Subcutaneous abdominal adipose tissue (tissue), 5 donors: Measurements from ENCODE around the gene HES6.

Source experiments
- H3K27ac ChIP-seq: one replicate; pipeline ENCODE4 v1.7.0; 2013; ENCODE audit warnings: low read depth, mild to moderate bottlenecking, inconsistent platforms, low read length, moderate library complexity
- H3K27me3 ChIP-seq, 5 donors: one replicate each; pipeline ENCODE4 v1.7.0; 2013; ENCODE audit warnings: low read length in 5 of 5, inconsistent platforms in 1 of 5; ENCODE audit not compliant: control insufficient read depth in 5 of 5, insufficient read depth in 4 of 5
- H3K36me3 ChIP-seq, 5 donors: one replicate each; pipeline ENCODE4 v1.7.0; 2013; ENCODE audit warnings: low read length in 5 of 5; ENCODE audit not compliant: control insufficient read depth in 5 of 5, insufficient read depth in 5 of 5
- H3K4me1 ChIP-seq, 5 donors: one replicate each; pipeline ENCODE4 v1.7.0; 2013; ENCODE audit warnings: low read length in 5 of 5, mild to moderate bottlenecking in 3 of 5, moderate library complexity in 1 of 5; ENCODE audit not compliant: control insufficient read depth in 5 of 5, insufficient read depth in 5 of 5
- H3K4me3 ChIP-seq, 5 donors: one replicate each; pipeline ENCODE4 v1.7.0; 2013; ENCODE audit warnings: low read length in 5 of 5, low read depth in 1 of 5
- H3K9ac ChIP-seq, 5 donors: one replicate each; pipeline ENCODE4 v1.7.0; 2013; ENCODE audit warnings: low read length in 5 of 5, mild to moderate bottlenecking in 4 of 5, moderate library complexity in 3 of 5
- H3K9me3 ChIP-seq, 5 donors: one replicate each; pipeline ENCODE4 v1.7.0; 2013; ENCODE audit warnings: low read length in 5 of 5; ENCODE audit not compliant: control insufficient read depth in 5 of 5
- donor health status: healthy.
- donor health status: healthy.
- donor health status: healthy.
- donor health status: healthy.
- donor health status: healthy.

HES6 gene

DNA sequence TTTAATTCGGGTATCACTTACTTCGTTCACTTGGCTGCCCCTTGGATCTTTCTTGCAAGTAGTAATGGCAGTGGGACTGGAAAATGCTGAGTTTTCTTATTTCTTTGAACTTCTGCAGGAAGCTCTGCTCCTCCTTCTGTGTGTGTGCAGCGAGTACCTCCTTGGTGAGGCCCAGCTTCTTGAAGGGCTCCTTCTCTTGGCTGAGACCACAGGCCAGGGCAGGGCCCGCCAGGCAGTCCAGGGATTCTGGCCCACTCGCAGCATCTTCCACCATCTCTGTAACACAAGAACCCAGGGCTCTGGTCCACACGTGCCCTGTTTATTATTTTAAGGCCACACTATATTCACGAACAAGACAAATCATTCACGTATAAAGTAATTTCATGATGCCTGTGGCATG lies 15.8 kb upstream of the HES6 start:
- Histone ChIP-seq H3K9ac (no peak overlapping the region), H3K4me1 (peaks cover 0 to 8% (median 3%) of the 10 kb centered on the region in 5 donors), H3K4me3 (no peak overlapping the region), H3K36me3 (peaks cover 6 to 90% (median 86%) of the 10 kb centered on the region in 5 donors), H3K9me3 (no peaks in the 10 kb centered on the region), H3K27me3 (no peaks in the 10 kb centered on the region), H3K27ac (no peak overlapping the region)

DNA sequence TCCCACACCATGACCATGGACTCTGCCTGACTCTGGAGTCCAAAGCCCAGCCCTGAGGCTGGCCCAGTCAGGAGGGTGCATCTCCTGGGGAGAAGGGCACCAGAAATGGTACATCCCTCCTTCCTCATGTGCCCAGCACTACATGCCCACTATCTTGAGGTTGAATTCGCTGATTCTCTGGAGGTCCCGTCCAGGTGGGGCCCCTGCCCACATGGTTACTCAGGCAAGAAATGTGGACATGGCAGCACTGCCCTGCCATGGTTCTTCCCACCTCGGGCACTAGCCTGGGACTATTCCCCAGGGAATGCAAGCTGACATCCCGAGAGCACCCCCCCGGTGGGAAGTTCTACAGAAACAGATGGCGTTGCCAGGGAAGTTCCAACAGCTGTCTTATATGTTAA lies 15.3 kb upstream of the HES6 start:
- H3K27ac ChIP-seq: no peak overlapping the region
- H3K36me3 ChIP-seq: peaks cover 6 to 94% (median 90%) of the 10 kb centered on the region in 5 donors
- H3K4me1 ChIP-seq: peaks cover 0 to 4% (median 3%) of the 10 kb centered on the region in 5 donors
- no peak overlapping the region for H3K9ac ChIP-seq
- no peak overlapping the region for H3K4me3 ChIP-seq
- no peaks in the 10 kb centered on the region for H3K27me3 ChIP-seq
- H3K9me3 ChIP-seq: no peaks in the 10 kb centered on the region

DNA sequence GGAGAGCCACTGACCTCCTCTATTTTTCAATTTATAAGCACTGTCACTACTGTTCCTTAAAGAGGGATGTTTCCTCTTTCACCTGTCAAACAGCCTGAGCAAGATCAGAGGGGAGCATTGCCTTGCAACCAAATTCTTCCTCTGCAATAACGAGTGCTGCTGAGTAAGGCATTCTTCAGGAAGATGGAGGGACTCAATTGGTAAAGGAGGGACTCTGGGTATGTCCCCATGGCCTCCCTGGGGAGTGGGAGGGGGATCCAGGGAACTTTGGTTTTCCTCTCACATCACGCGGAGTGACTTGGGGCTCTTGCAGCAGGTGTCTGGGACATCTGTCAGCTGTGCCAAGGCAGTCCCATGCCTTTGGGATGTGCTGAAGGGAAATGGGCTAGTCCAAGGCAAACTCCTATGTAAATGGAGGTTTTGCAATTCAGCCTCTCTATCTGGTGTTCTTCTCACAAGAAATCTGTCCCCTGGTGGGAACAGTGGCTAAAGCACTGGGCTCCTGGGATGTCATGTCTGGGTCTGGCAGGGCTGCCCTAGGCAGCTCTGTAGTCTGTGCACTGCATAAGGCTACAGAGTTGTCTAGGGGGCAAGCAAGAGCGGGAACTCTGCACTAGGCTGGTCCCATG lies 14.4 kb upstream of the HES6 start:
- H3K36me3 ChIP-seq: peaks cover 6 to 97% (median 91%) of the 10 kb centered on the region in 5 donors
- no peaks in the 10 kb centered on the region for H3K27me3 ChIP-seq
- H3K4me3 ChIP-seq: no peak overlapping the region
- H3K9ac ChIP-seq: no peak overlapping the region
- H3K9me3 ChIP-seq: no peaks in the 10 kb centered on the region
- peaks cover 0 to 4% (median 3%) of the 10 kb centered on the region in 5 donors for H3K4me1 ChIP-seq
- H3K27ac ChIP-seq: no peak overlapping the region

DNA sequence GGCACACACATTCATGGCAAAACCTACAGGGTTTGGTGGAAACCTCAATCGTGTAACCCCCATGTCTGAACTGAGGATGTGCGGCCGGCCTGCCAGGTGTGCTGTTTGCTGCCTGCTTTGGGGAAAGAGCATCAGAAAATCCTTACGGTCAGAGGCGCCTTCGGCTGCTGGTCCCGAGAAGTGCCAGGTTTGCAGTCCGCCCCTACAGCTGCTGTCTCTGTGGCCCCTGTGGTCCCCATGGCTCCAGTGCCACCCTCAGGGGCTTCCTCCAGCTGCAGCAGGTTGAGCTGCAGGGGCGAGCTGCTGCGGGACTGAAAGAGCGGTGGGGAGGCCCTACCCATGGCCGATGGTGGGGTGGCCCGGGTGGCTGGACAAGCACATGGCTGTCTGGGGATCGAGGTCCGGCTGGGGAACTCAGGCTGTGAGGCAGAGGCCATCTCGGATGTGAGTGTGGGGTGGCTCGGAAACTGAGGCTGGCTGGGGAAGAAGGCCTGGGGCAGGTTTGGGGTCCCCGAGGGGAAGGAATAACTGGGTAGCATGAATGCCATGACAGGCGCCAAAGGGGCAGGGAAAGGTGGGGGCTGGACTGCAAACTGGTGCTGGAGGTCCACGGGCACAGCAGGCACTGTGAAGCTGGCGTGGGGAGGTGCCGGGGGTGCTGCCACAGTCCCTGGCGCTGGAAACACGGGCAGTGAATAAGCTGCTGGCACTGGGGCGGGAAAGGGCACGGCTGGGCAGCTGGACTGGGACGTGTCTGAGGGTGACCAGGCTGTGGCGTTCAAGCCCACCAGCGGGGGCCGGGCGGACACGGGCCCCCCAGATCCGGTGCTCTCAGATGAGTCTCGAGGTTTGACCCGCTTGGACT lies 13.2 kb upstream of the HES6 start:
- Histone ChIP-seq H3K4me1 (peaks cover 0 to 3% (median 0%) of the 10 kb centered on the region in 5 donors), H3K36me3 (peaks cover 6 to 89% (median 79%) of the 10 kb centered on the region in 5 donors), H3K27ac (no peak overlapping the region), H3K27me3 (no peaks in the 10 kb centered on the region), H3K9ac (no peak overlapping the region), H3K9me3 (no peaks in the 10 kb centered on the region), H3K4me3 (no peak overlapping the region)

DNA sequence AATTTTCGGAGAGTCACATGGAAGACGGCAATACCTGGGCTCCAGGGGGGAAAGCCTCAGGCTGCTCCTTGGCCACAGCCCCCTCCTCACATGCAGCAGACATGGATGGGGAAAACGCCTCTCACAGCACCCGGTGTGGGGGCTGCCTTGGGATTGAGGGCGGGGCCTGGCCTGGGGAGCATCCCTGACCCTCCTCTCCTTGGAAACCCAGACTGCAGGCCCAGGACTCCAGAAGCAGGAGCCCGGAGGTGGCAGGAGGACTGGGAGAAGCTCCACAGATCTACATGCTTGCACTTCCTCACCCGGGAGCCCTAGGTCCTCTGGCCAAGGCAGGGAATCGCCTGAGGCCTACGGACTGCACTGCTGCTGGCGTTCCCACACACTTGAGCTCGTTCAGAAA lies 12.1 kb upstream of the HES6 start:
- H3K4me3 ChIP-seq: no peak overlapping the region
- peaks cover 0 to 5% (median 0%) of the 10 kb centered on the region in 5 donors for H3K4me1 ChIP-seq
- peaks cover 7 to 92% (median 82%) of the 10 kb centered on the region in 5 donors for H3K36me3 ChIP-seq
- no peaks in the 10 kb centered on the region for H3K27me3 ChIP-seq
- H3K27ac ChIP-seq: no peak overlapping the region
- no peaks in the 10 kb centered on the region for H3K9me3 ChIP-seq
- H3K9ac ChIP-seq: no peak overlapping the region

DNA sequence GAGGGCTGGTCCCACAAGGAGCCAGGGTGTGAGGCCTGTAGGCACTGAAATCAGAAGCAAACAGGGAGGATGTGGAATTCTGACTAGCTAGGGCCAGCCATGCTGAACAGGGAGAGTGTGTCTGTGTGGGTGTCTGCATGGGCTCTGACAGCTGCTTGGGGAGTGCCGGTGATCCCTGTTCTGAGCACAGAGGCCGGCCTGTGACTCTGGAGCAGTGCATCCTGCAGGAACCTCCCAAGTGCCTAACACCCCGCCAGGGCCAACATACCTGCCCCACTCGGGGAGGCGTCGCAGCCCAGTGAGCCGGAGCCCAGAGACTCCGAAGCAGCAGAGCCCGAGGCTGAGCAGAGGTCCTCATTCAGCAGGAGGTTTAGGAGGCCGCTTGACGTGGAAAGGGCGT lies 11.5 kb upstream of the HES6 start:
- H3K9me3 ChIP-seq: no peaks in the 10 kb centered on the region
- H3K27me3 ChIP-seq: no peaks in the 10 kb centered on the region
- no peak overlapping the region for H3K4me3 ChIP-seq
- no peak overlapping the region for H3K9ac ChIP-seq
- peaks cover 9 to 88% (median 78%) of the 10 kb centered on the region in 5 donors for H3K36me3 ChIP-seq
- peaks cover 0 to 5% (median 0%) of the 10 kb centered on the region in 5 donors for H3K4me1 ChIP-seq
- no peak overlapping the region for H3K27ac ChIP-seq

DNA sequence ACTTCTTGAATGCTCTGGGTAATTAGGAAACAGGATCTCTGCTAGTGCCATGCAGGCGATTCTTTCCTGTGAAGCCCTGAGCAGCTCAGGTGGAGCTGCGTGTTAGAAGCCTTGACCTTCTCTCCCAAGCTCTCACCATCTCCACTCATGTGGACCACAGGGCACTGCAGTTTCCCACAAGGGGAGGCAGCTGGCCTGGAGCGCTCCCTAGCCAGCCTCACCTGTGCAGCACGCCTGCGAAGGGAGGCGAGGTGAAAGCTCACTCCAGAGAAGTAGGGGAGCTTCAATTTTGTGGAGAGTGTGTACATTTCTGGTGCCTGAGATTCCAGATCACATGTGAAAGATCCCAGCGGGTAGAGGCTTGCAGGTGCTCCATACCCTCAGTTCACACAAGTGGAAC lies 11.1 kb upstream of the HES6 start:
- Histone ChIP-seq H3K4me1 (peaks cover 0 to 5% (median 0%) of the 10 kb centered on the region in 5 donors), H3K9me3 (no peaks in the 10 kb centered on the region), H3K27me3 (no peaks in the 10 kb centered on the region), H3K4me3 (no peak overlapping the region), H3K36me3 (peaks cover 9 to 88% (median 77%) of the 10 kb centered on the region in 5 donors), H3K27ac (no peak overlapping the region), H3K9ac (no peak overlapping the region)

DNA sequence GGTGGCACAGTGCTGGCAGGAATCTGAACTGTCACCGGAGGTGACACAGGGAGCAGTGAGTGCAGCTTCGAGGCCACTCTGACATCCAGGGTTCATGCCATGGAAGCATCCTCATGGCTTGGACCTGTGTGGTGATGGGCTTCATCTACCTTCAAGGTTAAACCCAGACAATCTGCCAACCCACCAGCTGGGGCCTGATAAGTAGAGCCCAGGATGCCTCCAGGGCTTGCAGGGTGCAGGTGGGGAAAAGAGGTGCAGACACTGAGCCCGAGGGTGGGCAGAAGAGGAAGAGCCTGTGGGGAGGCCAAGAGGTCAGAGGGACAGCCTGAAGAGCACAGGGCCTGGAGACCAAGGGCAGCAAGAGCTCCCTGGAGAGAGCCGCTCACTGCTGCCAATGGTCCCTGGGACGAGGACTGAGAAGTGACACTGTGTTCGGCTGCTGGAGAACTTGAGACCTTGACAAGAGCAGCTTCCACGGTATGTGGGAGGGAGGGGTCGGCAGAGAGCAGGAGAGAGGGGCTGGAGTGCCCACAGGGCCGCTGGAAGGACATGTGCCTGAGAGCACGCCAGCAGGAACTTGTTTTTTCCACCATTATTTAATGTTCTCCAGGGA lies 8.1 kb upstream of the HES6 start:
- Histone ChIP-seq H3K4me1 (peaks cover 2 to 12% (median 7%) of the 10 kb centered on the region in 5 donors), H3K27ac (no peak overlapping the region), H3K4me3 (no peak overlapping the region), H3K9ac (no peak overlapping the region), H3K27me3 (no peaks in the 10 kb centered on the region), H3K36me3 (peaks cover 7 to 73% (median 62%) of the 10 kb centered on the region in 5 donors), H3K9me3 (no peaks in the 10 kb centered on the region)

DNA sequence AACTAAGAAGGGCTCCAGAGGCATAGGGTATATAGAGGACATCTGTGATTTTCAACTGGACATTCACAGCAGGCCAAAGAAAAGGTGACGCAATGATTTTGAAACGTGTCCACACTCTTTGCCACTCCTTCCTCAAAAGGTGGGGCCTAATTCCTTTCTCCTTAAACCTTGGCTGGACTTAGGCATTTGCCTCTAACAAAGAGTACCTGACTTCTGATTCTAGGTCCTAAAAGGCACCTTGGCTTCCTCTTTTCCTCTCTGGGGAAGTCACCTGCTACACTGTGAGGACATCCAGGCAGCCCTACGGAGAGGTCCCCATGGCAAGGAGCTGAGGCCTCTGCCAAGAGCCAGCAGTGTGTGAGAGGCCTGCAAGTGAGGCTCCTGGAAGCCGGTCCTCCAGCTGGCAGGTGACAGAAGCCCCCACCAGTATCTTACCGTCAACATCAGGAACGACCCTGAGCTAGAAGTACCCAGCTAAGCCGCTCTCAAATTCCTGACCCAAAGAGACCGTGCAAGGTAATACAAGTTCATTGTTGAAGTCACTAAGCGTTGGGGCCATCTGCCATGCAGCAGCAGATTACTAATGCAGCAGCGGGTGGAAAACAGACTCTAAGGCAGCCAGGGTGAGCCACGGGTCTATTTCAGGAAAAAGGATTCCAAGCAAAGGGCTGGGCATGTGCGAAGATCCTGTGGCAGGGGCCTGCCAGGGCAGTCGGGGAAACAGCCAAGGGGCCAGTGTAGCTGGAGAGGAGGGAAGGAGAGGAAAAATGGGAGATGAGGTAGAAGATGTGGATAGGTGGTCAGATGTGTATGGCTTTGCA lies 7.4 kb upstream of the HES6 start:
- Histone ChIP-seq H3K9me3 (peaks cover 0 to 3% (median 0%) of the 10 kb centered on the region in 5 donors), H3K36me3 (peaks cover 7 to 66% (median 55%) of the 10 kb centered on the region in 5 donors), H3K9ac (no peak overlapping the region), H3K27ac (no peak overlapping the region), H3K27me3 (no peaks in the 10 kb centered on the region), H3K4me1 (peaks cover 8 to 19% (median 14%) of the 10 kb centered on the region in 5 donors), H3K4me3 (no peak overlapping the region)
